ENCODE measurements around the gene RHEBL1.

RHEBL1 gene

GRCh38 chr12:49098035-49098451 is 28.3 kb upstream of the RHEBL1 start:
- no CpG with 5 or more reads among the region's 4 CpGs for WGBS (ENCODE audit: insufficient coverage, insufficient read length)
- no peak overlapping the region for H3K4me3 ChIP-seq (ENCODE audit: low read length)
- peaks cover 15% of the 10 kb centered on the region for H3K27me3 ChIP-seq (ENCODE audit: control insufficient read depth, insufficient read depth, low read length)
- no peaks in the 10 kb centered on the region; the same call in 1 of the 2 replicates for H3K4me1 ChIP-seq (ENCODE audit: control insufficient read depth, insufficient read depth, low read length)
- no peaks in the 10 kb centered on the region for H3K9me3 ChIP-seq (ENCODE audit: control insufficient read depth, insufficient read depth, low read length)
- H3K36me3 ChIP-seq (ENCODE audit: control insufficient read depth, insufficient read depth, low read length) = peaks cover 20% of the 10 kb centered on the region
- no peak for DNase-seq (ENCODE audit: low read depth, low spot score)
- no peak overlapping the region for H3K27ac ChIP-seq (ENCODE audit: low read length)

GRCh38 chr12:49097381-49097780 is 27.6 kb upstream of the RHEBL1 start:
- no CpG with 5 or more reads among the region's 3 CpGs for WGBS (ENCODE audit: insufficient coverage, insufficient read length)

GRCh38 chr12:49094975-49095365 is 25.2 kb upstream of the RHEBL1 start:
- peaks cover 5% of the 10 kb centered on the region; the same call in 1 of the 2 replicates for H3K36me3 ChIP-seq (ENCODE audit: control insufficient read depth, insufficient read depth, low read length)
- DNase-seq (ENCODE audit: low read depth, low spot score) = no peak
- H3K9me3 ChIP-seq (ENCODE audit: control insufficient read depth, insufficient read depth, low read length) = no peaks in the 10 kb centered on the region
- peaks cover 46% of the 10 kb centered on the region for H3K27me3 ChIP-seq (ENCODE audit: control insufficient read depth, insufficient read depth, low read length)
- H3K27ac ChIP-seq (ENCODE audit: low read length) = no peak overlapping the region
- peaks cover 8% of the 10 kb centered on the region for H3K4me1 ChIP-seq (ENCODE audit: control insufficient read depth, insufficient read depth, low read length)
- no CpG with 5 or more reads among the region's 2 CpGs for WGBS (ENCODE audit: insufficient coverage, insufficient read length)
- no peak overlapping the region for H3K4me3 ChIP-seq (ENCODE audit: low read length)

More at GRCh38 chr12:49097381-49097780, 27.6 kb upstream of the RHEBL1 start:
- H3K4me1 ChIP-seq (ENCODE audit: control insufficient read depth, insufficient read depth, low read length) = peaks cover 2% of the 10 kb centered on the region; the same call in 1 of the 2 replicates
- no peak for DNase-seq (ENCODE audit: low read depth, low spot score)
- H3K9me3 ChIP-seq (ENCODE audit: control insufficient read depth, insufficient read depth, low read length) = no peaks in the 10 kb centered on the region
- H3K36me3 ChIP-seq (ENCODE audit: control insufficient read depth, insufficient read depth, low read length) = peaks cover 18% of the 10 kb centered on the region
- H3K27me3 ChIP-seq (ENCODE audit: control insufficient read depth, insufficient read depth, low read length) = peaks cover 22% of the 10 kb centered on the region
- no peak overlapping the region for H3K4me3 ChIP-seq (ENCODE audit: low read length)
- H3K27ac ChIP-seq (ENCODE audit: low read length) = no peak overlapping the region

GRCh38 chr12:49094160-49094974 is 24.6 kb upstream of the RHEBL1 start, which contains the start of gene DHH:
Gene DHH (minus strand): TSS chr12:49094801. CDS start chr12:49094512, 289 bp downstream.
- no peak within 1 kb of the TSS for H3K27ac ChIP-seq (ENCODE audit: low read length)
- DNase-seq (ENCODE audit: low read depth, low spot score) = no peak
- H3K9me3 ChIP-seq (ENCODE audit: control insufficient read depth, insufficient read depth, low read length) = no peaks in the 10 kb centered on the region
- no CpG with 5 or more reads among the region's 49 CpGs for WGBS (ENCODE audit: insufficient coverage, insufficient read length)
- peak within 1 kb of the TSS; percentile 20; the same call in 1 of the 2 replicates for H3K4me3 ChIP-seq (ENCODE audit: low read length)
- H3K27me3 ChIP-seq (ENCODE audit: control insufficient read depth, insufficient read depth, low read length) = peaks cover 52% of the 10 kb centered on the region
- H3K36me3 ChIP-seq (ENCODE audit: control insufficient read depth, insufficient read depth, low read length) = peaks cover 5% of the 10 kb centered on the region; the same call in 1 of the 2 replicates
- H3K4me1 ChIP-seq (ENCODE audit: control insufficient read depth, insufficient read depth, low read length) = peaks cover 11% of the 10 kb centered on the region

- H3K4me1 ChIP-seq (ENCODE audit: control insufficient read depth, insufficient read depth, low read length) = peaks cover 11% of the 10 kb centered on the region
- H3K9me3 ChIP-seq (ENCODE audit: control insufficient read depth, insufficient read depth, low read length) = no peaks in the 10 kb centered on the region
- H3K4me3 ChIP-seq (ENCODE audit: low read length) = no peak overlapping the region
- H3K27me3 ChIP-seq (ENCODE audit: control insufficient read depth, insufficient read depth, low read length) = peaks cover 58% of the 10 kb centered on the region
- DNase-seq (ENCODE audit: low read depth, low spot score) = no peak
- H3K36me3 ChIP-seq (ENCODE audit: control insufficient read depth, insufficient read depth, low read length) = peaks cover 5% of the 10 kb centered on the region; the same call in 1 of the 2 replicates
- no peak overlapping the region for H3K27ac ChIP-seq (ENCODE audit: low read length)
- no CpG with 5 or more reads among the region's 9 CpGs for WGBS (ENCODE audit: insufficient coverage, insufficient read length)
Measured at GRCh38 chr12:49093792-49094159, 24.0 kb upstream of the RHEBL1 start.

- Histone ChIP-seq H3K27ac (ENCODE audit: low read length) (no peak overlapping the region), H3K4me1 (ENCODE audit: control insufficient read depth, insufficient read depth, low read length) (peaks cover 11% of the 10 kb centered on the region), H3K36me3 (ENCODE audit: control insufficient read depth, insufficient read depth, low read length) (peaks cover 5% of the 10 kb centered on the region; the same call in 1 of the 2 replicates), H3K27me3 (ENCODE audit: control insufficient read depth, insufficient read depth, low read length) (peaks cover 64% of the 10 kb centered on the region), H3K4me3 (ENCODE audit: low read length) (no peak overlapping the region), H3K9me3 (ENCODE audit: control insufficient read depth, insufficient read depth, low read length) (no peaks in the 10 kb centered on the region)
- WGBS (ENCODE audit: insufficient coverage, insufficient read length) = no CpG with 5 or more reads among the region's 4 CpGs
- DNase-seq (ENCODE audit: low read depth, low spot score) = no peak
Measured at GRCh38 chr12:49092816-49093406, 23.1 kb upstream of the RHEBL1 start.

- H3K4me3 ChIP-seq (ENCODE audit: low read length) = peak overlapping the region; percentile 14; the same call in 1 of the 2 replicates
- no CpG with 5 or more reads among the region's 32 CpGs for WGBS (ENCODE audit: insufficient coverage, insufficient read length)
- no peaks in the 10 kb centered on the region for H3K9me3 ChIP-seq (ENCODE audit: control insufficient read depth, insufficient read depth, low read length)
- H3K4me1 ChIP-seq (ENCODE audit: control insufficient read depth, insufficient read depth, low read length) = peaks cover 11% of the 10 kb centered on the region
- DNase-seq (ENCODE audit: low read depth, low spot score) = no peak
- peaks cover 64% of the 10 kb centered on the region for H3K27me3 ChIP-seq (ENCODE audit: control insufficient read depth, insufficient read depth, low read length)
- H3K36me3 ChIP-seq (ENCODE audit: control insufficient read depth, insufficient read depth, low read length) = peaks cover 3% of the 10 kb centered on the region; the same call in 1 of the 2 replicates
- H3K27ac ChIP-seq (ENCODE audit: low read length) = no peak overlapping the region
Measured at GRCh38 chr12:49092086-49092815, 22.5 kb upstream of the RHEBL1 start.

GRCh38 chr12:49091836-49092085 is 22.0 kb upstream of the RHEBL1 start:
- Histone ChIP-seq H3K4me3 (ENCODE audit: low read length) (peak overlapping the region; percentile 14; the same call in 1 of the 2 replicates), H3K27ac (ENCODE audit: low read length) (no peak overlapping the region), H3K36me3 (ENCODE audit: control insufficient read depth, insufficient read depth, low read length) (no peaks in the 10 kb centered on the region), H3K4me1 (ENCODE audit: control insufficient read depth, insufficient read depth, low read length) (peaks cover 11% of the 10 kb centered on the region), H3K27me3 (ENCODE audit: control insufficient read depth, insufficient read depth, low read length) (peaks cover 64% of the 10 kb centered on the region), H3K9me3 (ENCODE audit: control insufficient read depth, insufficient read depth, low read length) (no peaks in the 10 kb centered on the region)
- no CpG with 5 or more reads among the region's 14 CpGs for WGBS (ENCODE audit: insufficient coverage, insufficient read length)
- DNase-seq (ENCODE audit: low read depth, low spot score) = no peak

GRCh38 chr12:49091056-49091835 is 21.5 kb upstream of the RHEBL1 start:
- Histone ChIP-seq H3K4me1 (ENCODE audit: control insufficient read depth, insufficient read depth, low read length) (peaks cover 11% of the 10 kb centered on the region), H3K27ac (ENCODE audit: low read length) (no peak overlapping the region), H3K36me3 (ENCODE audit: control insufficient read depth, insufficient read depth, low read length) (no peaks in the 10 kb centered on the region), H3K27me3 (ENCODE audit: control insufficient read depth, insufficient read depth, low read length) (peaks cover 64% of the 10 kb centered on the region), H3K4me3 (ENCODE audit: low read length) (peak overlapping the region; percentile 14; the same call in 1 of the 2 replicates), H3K9me3 (ENCODE audit: control insufficient read depth, insufficient read depth, low read length) (no peaks in the 10 kb centered on the region)
- DNase-seq (ENCODE audit: low read depth, low spot score) = no peak
- no CpG with 5 or more reads among the region's 41 CpGs for WGBS (ENCODE audit: insufficient coverage, insufficient read length)
